Uterus (tissue), 2 donors: ENCODE measurements around the gene GZMM.

Source experiments
- CTCF ChIP-seq, 4 experiments: fragments of 200-600 bp in 2 of 4; fragments of 450-650 bp in 2 of 4; sonication (generic) in 2 of 4; IDR thresholded peaks; one replicate each; pipeline ENCODE4 v1.5.1; 2016 to 2019; ENCODE audit warnings: antibody characterized with exemption in 4 of 4, mild to moderate bottlenecking in 2 of 4, moderate library complexity in 1 of 4
- POLR2A ChIP-seq, 2 donors: fragments of 450-650 bp; IDR thresholded peaks; one replicate each; pipeline ENCODE4 v1.6.1; 2016; ENCODE audit warnings: antibody characterized with exemption in 2 of 2, mild to moderate bottlenecking in 1 of 2, moderate library complexity in 1 of 2

GRCh38 chr19:533364-534058 lies 10.3 kb upstream of the GZMM start:
- TF ChIP-seq POLR2A (IDR thresholded peaks at IDR 0.05) (no peak), CTCF (IDR thresholded peaks at IDR 0.05) (no peak)
